GM12878 (cell line): ENCODE data around the gene PCBP1. TPM values are rescaled to one million over a fixed set of nuclear protein-coding genes. Genes with fewer than 3 reads are reported as not detected.
A peak's percentile ranks its signal among the peaks of the same experiment; 100 is the strongest.

Experiments
- ATAC-seq: fragments of 200-7000 bp; cut with Tn5 transposase; 3 replicates; pipeline ENCODE4 v1.9.1; 2020; ENCODE audit warnings: mild to moderate bottlenecking, moderate library complexity
- BruUV-seq: library from RNA; stranded (reverse); fragments of 400-500 nt; replicated peaks from 2 replicates; lab custom pipeline; 2021; lab: Mats Ljungman, UMichigan
- CTCF ChIA-PET: fragments of 300-600 bp; sonication (Branson Sonifier 250); formaldehyde crosslinking; extraction: SDS; loops from one replicate; lab custom pipeline; 2021; ENCODE audit warnings: inconsistent platforms; lab: Yijun Ruan, JAX
- POLR2A ChIA-PET: fragments of 350-600 bp; formaldehyde crosslinking; extraction: SDS; loops from one replicate; lab custom pipeline; 2021; ENCODE audit warnings: inconsistent platforms; lab: Charles Lee
- RAD21 ChIA-PET: fragments of 300-600 bp; sonication (Branson Sonifier 250); formaldehyde crosslinking; loops from one replicate; lab custom pipeline; 2023; ENCODE audit warnings: antibody characterized with exemption; ENCODE audit not compliant: unreplicated experiment; lab: Charles Lee
- SMC1A ChIA-PET: fragments of 300-600 bp; sonication (Branson Sonifier 250); formaldehyde crosslinking; loops from one replicate; lab custom pipeline; 2023; ENCODE audit not compliant: unreplicated experiment, uncharacterized antibody; lab: Charles Lee
- DNase-seq: peaks from one replicate; pipeline ENCODE4 v3.0.0-alpha.2; 2011; ENCODE audit warnings: low read depth, low spot score
- FAIRE-seq: peaks from 3 replicates; lab custom pipeline; 2011; peaks lifted over from hg19 to GRCh38; lab: Jason Lieb, UNC
- H2AFZ ChIP-seq: 2 replicates; pipeline ENCODE4 v1.6.0; 2011; ENCODE audit warnings: low read depth, low read length, control low read depth; ENCODE audit not compliant: control insufficient read depth
- H3K27ac ChIP-seq: 2 replicates; pipeline ENCODE4 v1.5.1; 2011; ENCODE audit warnings: control low read depth; ENCODE audit not compliant: control insufficient read depth, insufficient read depth
- H3K27me3 ChIP-seq, 2 experiments: replicated peaks in 1 of 2; 2 replicates each; pipeline versions ENCODE4 v1.6.0 to v1.6.1; 2011; ENCODE audit warnings: low read length in 1 of 2; ENCODE audit not compliant: control insufficient read depth in 2 of 2, insufficient read depth in 2 of 2
- H3K36me3 ChIP-seq, 2 experiments: 2 replicates each; pipeline ENCODE4 v1.5.1; 2011; ENCODE audit warnings: low read length in 1 of 2; ENCODE audit not compliant: control insufficient read depth in 2 of 2, insufficient read depth in 2 of 2
- H3K4me1 ChIP-seq: 2 replicates; pipeline ENCODE4 v1.6.1; 2011; ENCODE audit warnings: mild to moderate bottlenecking, low read length, moderate library complexity, mixed read lengths; ENCODE audit not compliant: control insufficient read depth, insufficient read depth
- H3K4me2 ChIP-seq: 2 replicates; pipeline ENCODE4 v1.6.0; 2011; ENCODE audit warnings: control low read depth; ENCODE audit not compliant: control insufficient read depth, insufficient read depth
- H3K4me3 ChIP-seq: fragments of 200-600 bp; sonication (generic); 2 replicates; pipeline ENCODE4 v1.5.1; 2016
- H3K79me2 ChIP-seq: 2 replicates; pipeline ENCODE4 v1.6.0; 2011; ENCODE audit warnings: low read length; ENCODE audit not compliant: control insufficient read depth, insufficient read depth
- H3K9ac ChIP-seq: 2 replicates; pipeline ENCODE4 v1.8.0; 2011; ENCODE audit warnings: low read length, control low read depth, mixed read lengths; ENCODE audit not compliant: control insufficient read depth, insufficient read depth
- H3K9me3 ChIP-seq: replicated peaks from 3 replicates; pipeline ENCODE4 v1.5.1; 2011; ENCODE audit warnings: mild to moderate bottlenecking, low read length; ENCODE audit not compliant: control insufficient read depth, insufficient read depth
- H4K20me1 ChIP-seq: 2 replicates; pipeline ENCODE4 v1.6.0; 2011; ENCODE audit not compliant: control insufficient read depth, insufficient read depth
- ATF7 ChIP-seq: fragments of 450-650 bp; IDR thresholded peaks from 2 replicates; pipeline ENCODE4 v1.6.1; 2016; ENCODE audit warnings: low read depth, mild to moderate bottlenecking
- BACH1 ChIP-seq: fragments of 450-650 bp; IDR thresholded peaks from 2 replicates; pipeline ENCODE4 v1.6.1; 2017; ENCODE audit warnings: mild to moderate bottlenecking, borderline replicate concordance
- BCLAF1 ChIP-seq: fragments of 450-650 bp; IDR thresholded peaks from 2 replicates; pipeline ENCODE4 v1.6.1; 2017; ENCODE audit warnings: antibody characterized with exemption, mild to moderate bottlenecking, moderate library complexity
- IKZF1 ChIP-seq: fragments of 450-650 bp; conservative IDR thresholded peaks from 2 replicates; pipeline ENCODE4 v1.6.1; 2017; ENCODE audit warnings: antibody characterized with exemption, mild to moderate bottlenecking
- KAT2A ChIP-seq: conservative IDR thresholded peaks from 2 replicates; pipeline ENCODE4 v1.6.1; 2011; ENCODE audit warnings: low read depth, low read length; ENCODE audit not compliant: control insufficient read depth
- LARP7 ChIP-seq: fragments of 450-650 bp; IDR thresholded peaks from 2 replicates; pipeline ENCODE4 v1.6.1; 2017; ENCODE audit warnings: mild to moderate bottlenecking
- MTA2 ChIP-seq: fragments of 450-650 bp; IDR thresholded peaks from 2 replicates; pipeline ENCODE4 v1.6.1; 2016; ENCODE audit warnings: low read depth, mild to moderate bottlenecking, moderate library complexity
- NBN ChIP-seq: fragments of 450-650 bp; IDR thresholded peaks from 2 replicates; pipeline ENCODE4 v1.6.1; 2016
- RB1 ChIP-seq: fragments of 450-650 bp; formaldehyde crosslinking; IDR thresholded peaks from 2 replicates; pipeline ENCODE4 v1.6.1; 2017; ENCODE audit warnings: mild to moderate bottlenecking, borderline replicate concordance
- RBBP5 ChIP-seq: fragments of 200-600 bp; sonication (generic); conservative IDR thresholded peaks from 2 replicates; pipeline ENCODE4 v1.6.1; 2016
- RELB ChIP-seq: fragments of 450-650 bp; IDR thresholded peaks from 2 replicates; pipeline ENCODE4 v1.6.1; 2017; ENCODE audit warnings: low read depth, mild to moderate bottlenecking, moderate library complexity
- REST ChIP-seq: IDR thresholded peaks from 2 replicates; pipeline ENCODE4 v1.6.1; 2012; ENCODE audit warnings: mild to moderate bottlenecking, low read depth, low read length
- RUNX3 ChIP-seq: IDR thresholded peaks from 2 replicates; pipeline ENCODE4 v1.6.1; 2012; ENCODE audit warnings: low read length, inconsistent platforms
- SIN3A ChIP-seq: IDR thresholded peaks from 2 replicates; pipeline ENCODE4 v1.6.1; 2012; ENCODE audit warnings: low read depth, low read length, improper control_type of control experiment
- SUPT20H ChIP-seq: IDR thresholded peaks from 2 replicates; pipeline ENCODE4 v1.6.1; 2011; ENCODE audit warnings: low read depth, mild to moderate bottlenecking, low read length, moderate library complexity, borderline replicate concordance; ENCODE audit not compliant: control insufficient read depth
- TAF1 ChIP-seq: IDR thresholded peaks from 2 replicates; pipeline ENCODE4 v1.6.1; 2011; ENCODE audit warnings: mild to moderate bottlenecking, low read depth, low read length, borderline replicate concordance
- WGBS: methylation state at CpG from one replicate; pipeline ENCODE4 v1.1.6; 2016; ENCODE audit warnings: low lambda C conversion rate; ENCODE audit not compliant: insufficient replicate concordance, insufficient coverage; ENCODE audit errors: missing lambda C conversion rate; 5-methylcytosine and 5-hydroxymethylcytosine counted together
- in situ Hi-C: fragments of 300-500 bp; cut with MboI; formaldehyde crosslinking; loops from 9 replicates; pipeline ENCODE4 v1.14.3; 2018; ENCODE audit warnings: mixed read lengths
- intact Hi-C: fragments of 100-400 bp; cut with micrococcal nuclease; formaldehyde crosslinking; loops from one replicate; pipeline ENCODE4 v1.14.2; 2022; ENCODE audit not compliant: unreplicated experiment
- polyA plus RNA-seq, 11 experiments: library from polyadenylated mRNA; depleted of rRNA in 4 of 11; unstranded in 6 of 11; stranded (reverse) in 5 of 11; fragments of >200 nt; fragmentation: Nextera tagmentation in 4 of 11; fragmentation: Illumina TruSeq in 1 of 11; extraction: Ambion mirVana in 4 of 11; extraction: Trizol in 1 of 11; gene quantifications; 1 replicate in 1 of 11; 2 replicates in 10 of 11; pipeline versions ENCODE4 v1.2.1 to v1.2.3, GENCODE V29; 2011 to 2016; ENCODE audit warnings: inconsistent platforms in 2 of 11, missing spikeins in 2 of 11, low read depth in 1 of 11
- total RNA-seq, 4 experiments: library from RNA; depleted of rRNA in 3 of 4; stranded (reverse); fragments of >200 nt in 3 of 4; fragmentation: Illumina TruSeq in 1 of 4; extraction: Trizol in 1 of 4; gene quantifications; 2 replicates each; pipeline versions ENCODE4 v1.2.1 to v1.2.3, GENCODE V29; 2013 to 2021

Gene PCBP1
- total and polyA plus RNA-seq, 10 of the 15 experiments (the other 5 are each of a cell fraction or from before 2014, with no cell fraction given): 24.4 to 494 (median 130) TPM

DNA sequence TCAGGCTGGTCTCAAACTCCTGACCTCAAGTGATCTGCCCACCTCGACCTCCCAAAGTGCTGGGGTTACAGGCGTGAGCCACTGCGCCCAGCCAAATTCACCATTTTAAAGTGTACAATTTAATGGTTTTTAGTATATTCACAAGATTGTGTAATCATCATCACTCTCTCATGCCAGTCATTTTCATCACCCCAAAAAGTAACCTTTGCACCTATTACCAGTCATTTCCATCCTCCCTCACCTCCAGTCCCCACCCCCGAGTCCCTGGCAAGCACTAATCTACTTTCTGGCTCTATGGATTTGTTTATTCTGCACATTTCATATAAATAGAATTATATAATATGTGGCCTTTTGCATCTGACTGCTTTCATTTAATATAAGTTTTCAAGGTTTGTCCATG, 10.8 kb downstream of the PCBP1 start (continued):
- TF ChIP-seq REST: no peak
- no peak for TF ChIP-seq LARP7

DNA sequence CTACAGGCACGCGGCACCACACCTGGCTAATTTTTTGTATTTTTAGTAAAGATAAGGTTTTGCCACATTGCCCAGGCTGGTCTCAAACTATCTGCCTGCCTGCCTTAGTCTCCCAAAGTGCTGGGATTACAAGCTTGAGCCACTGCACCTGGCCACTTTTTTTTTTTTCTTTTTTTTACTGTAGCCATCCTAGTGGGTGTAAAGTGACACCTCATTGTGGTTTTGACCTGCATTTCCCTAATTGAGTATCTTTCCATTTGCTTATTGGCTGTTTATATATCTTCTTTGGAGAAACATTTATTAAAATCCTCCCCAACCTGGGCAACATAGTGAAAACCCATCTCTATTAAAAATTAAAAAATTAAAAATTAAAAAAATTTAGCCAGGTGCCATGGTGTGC, 12.0 kb downstream of the PCBP1 start:
- H3K27ac ChIP-seq: no peak overlapping the region
- FAIRE-seq: no peak
- TF ChIP-seq MTA2: peak; percentile 44; the same call in 1 of the 2 replicates
- TF ChIP-seq RUNX3: peak; percentile 39
- no peak for TF ChIP-seq BCLAF1
- TF ChIP-seq RELB: no peak
- TF ChIP-seq KAT2A: no peak
- TF ChIP-seq TAF1: no peak
- no peak for TF ChIP-seq SUPT20H
- no peak for TF ChIP-seq RB1
- TF ChIP-seq IKZF1: 0 out of 2 replicates have a peak, but pooled peaks have one; percentile 13
- peak; percentile 22; the same call in 1 of the 2 replicates for TF ChIP-seq ATF7
- TF ChIP-seq BACH1: no peak
- TF ChIP-seq RBBP5: no peak
- no peak for TF ChIP-seq SIN3A
- TF ChIP-seq NBN: peak; percentile 27; the same call in 1 of the 2 replicates

More for the DNA sequence above, 12.0 kb downstream of the PCBP1 start:
- intact Hi-C loops (no loop called here), in situ Hi-C loops (no loop called here)
- 97% methylated on average over 2 of the region's 2 CpGs for WGBS
- no peaks in the 10 kb centered on the region for H3K9me3 ChIP-seq
- no peaks in the 10 kb centered on the region for H4K20me1 ChIP-seq
- H3K4me2 ChIP-seq: no peak overlapping the region
- ChIA-PET RAD21 (interaction anchor here (1.0 kb wide), 1 partner anchor 26 kb away, joined by 4 read pairs; no protein-coding TSS in a partner anchor), SMC1A (interaction anchor here (0.7 kb wide), 1 partner anchor 185 kb away, joined by 3 read pairs; no protein-coding TSS in a partner anchor), POLR2A (interaction anchor here (0.6 to 1.1 kb wide), 3 partner anchors 11 to 28 kb away, joined by 3 to 6 read pairs (median 5); no protein-coding TSS in a partner anchor), CTCF (no interaction called here)
- no peak overlapping the region for H3K4me3 ChIP-seq
- H3K4me1 ChIP-seq: peaks cover 25% of the 10 kb centered on the region
- H3K79me2 ChIP-seq: peaks cover 7% of the 10 kb centered on the region
- ATAC-seq (no peak), DNase-seq (no peak)
- H3K27me3 ChIP-seq: no peaks in the 10 kb centered on the region
- H3K36me3 ChIP-seq: no peaks in the 10 kb centered on the region
- no peak overlapping the region for H2AFZ ChIP-seq
- H3K9ac ChIP-seq: no peak overlapping the region
- no TSS peak for BruUV-seq
